ENCODE data around the gene TMEM178B.

The TMEM178B gene

DNA sequence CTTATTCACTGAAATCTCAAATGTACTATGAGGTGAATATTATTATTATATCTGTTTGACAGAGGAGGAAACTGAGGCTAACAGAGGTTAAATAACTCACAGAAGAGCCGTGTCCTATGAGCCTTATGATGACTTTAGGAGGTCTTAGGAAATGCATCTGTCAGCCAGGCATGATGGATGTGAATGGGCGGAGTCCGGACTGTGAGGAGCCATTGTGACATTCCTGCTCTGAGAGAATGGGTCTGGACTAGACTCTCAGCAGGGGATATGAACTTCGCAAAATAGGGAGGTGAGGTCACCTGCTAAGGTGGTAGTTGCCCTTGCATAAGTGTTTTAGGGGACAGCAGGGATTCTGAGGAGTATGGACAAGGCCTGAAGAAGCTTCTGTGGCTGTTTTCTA lies 153.6 kb downstream of the TMEM178B start:
- POLR2A ChIA-PET, result no interaction called here
- DNase-seq (ENCODE audit: extremely low spot score), result no peak
- CTCF ChIA-PET, result no interaction called here
- TF ChIP-seq, protein P1, sequence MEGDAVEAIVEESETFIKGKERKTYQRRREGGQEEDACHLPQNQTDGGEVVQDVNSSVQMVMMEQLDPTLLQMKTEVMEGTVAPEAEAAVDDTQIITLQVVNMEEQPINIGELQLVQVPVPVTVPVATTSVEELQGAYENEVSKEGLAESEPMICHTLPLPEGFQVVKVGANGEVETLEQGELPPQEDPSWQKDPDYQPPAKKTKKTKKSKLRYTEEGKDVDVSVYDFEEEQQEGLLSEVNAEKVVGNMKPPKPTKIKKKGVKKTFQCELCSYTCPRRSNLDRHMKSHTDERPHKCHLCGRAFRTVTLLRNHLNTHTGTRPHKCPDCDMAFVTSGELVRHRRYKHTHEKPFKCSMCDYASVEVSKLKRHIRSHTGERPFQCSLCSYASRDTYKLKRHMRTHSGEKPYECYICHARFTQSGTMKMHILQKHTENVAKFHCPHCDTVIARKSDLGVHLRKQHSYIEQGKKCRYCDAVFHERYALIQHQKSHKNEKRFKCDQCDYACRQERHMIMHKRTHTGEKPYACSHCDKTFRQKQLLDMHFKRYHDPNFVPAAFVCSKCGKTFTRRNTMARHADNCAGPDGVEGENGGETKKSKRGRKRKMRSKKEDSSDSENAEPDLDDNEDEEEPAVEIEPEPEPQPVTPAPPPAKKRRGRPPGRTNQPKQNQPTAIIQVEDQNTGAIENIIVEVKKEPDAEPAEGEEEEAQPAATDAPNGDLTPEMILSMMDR (IDR thresholded peaks at IDR 0.05; ENCODE audit: control extremely low read depth, extremely low read depth, low read depth, missing control alignments), result no peak

DNA sequence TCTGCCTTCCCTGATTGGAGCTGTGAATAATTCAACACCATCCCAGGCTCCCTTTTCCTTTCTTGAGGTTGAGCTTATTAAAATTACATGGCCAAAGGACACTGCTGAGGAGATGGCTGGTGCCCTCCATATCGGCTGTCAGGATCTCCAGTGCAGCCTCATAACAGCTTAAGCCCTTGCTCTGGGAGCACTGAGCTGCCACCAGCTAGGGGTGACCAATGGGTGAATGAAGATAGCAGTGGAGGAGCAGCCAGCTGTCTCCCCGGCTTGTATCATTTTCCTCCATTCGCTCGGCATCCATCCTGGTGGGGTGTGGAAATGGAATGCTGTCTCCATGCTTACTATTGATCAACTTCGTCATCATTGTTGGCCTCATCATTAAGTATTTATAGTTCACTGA lies 154.6 kb downstream of the TMEM178B start:
- no peak for DNase-seq (ENCODE audit: extremely low spot score)
- ChIA-PET CTCF (interaction anchor here (1.1 kb wide), 1 partner anchor 15 kb away, joined by 3 read pairs; no protein-coding TSS in a partner anchor), POLR2A (no interaction called here)
- TF ChIP-seq, protein P1 (IDR thresholded peaks at IDR 0.05; ENCODE audit: control extremely low read depth, extremely low read depth, low read depth, missing control alignments), result no peak

DNA sequence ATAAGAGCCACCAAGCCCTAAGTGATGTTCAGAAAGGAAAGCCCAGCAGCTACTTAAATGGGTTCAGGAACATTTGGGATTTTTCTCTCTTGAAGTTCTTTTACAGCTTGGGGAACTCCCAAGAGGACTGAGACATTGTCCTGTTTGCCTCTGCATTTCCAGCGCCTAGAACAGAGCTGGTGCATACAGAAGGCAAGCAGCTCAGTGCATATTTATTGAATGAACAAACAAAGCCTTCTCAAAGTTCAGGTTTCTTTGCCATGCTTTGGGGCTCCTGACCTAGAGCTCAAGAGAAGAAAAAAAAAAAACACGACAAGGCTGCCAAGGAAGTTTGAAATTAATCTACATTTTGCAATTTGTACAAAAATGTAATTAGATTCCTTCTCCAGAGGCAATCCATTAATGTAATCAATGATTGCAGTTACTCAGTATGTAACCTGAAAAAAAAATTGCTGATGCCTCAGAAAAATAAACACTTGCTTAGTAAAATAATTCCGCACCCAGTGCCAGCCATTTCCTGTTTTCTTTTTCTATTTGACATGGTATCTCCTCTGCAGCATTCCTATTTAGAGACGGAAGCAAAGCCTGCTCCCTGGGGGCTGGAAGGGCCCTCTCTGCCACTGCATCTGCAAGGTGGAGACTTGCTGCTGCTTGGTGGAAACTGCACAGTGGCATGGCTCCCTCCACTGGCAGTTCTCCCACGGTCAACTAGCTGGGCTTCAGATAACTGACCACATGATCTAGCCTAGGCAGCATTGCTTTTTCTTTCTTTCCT lies 157.3 kb downstream of the TMEM178B start:
- DNase-seq (ENCODE audit: extremely low spot score), result no peak
- POLR2A ChIA-PET, result no interaction called here
- TF ChIP-seq, protein P1 (IDR thresholded peaks at IDR 0.05; ENCODE audit: control extremely low read depth, extremely low read depth, low read depth, missing control alignments), result no peak
- CTCF ChIA-PET, result no interaction called here

DNA sequence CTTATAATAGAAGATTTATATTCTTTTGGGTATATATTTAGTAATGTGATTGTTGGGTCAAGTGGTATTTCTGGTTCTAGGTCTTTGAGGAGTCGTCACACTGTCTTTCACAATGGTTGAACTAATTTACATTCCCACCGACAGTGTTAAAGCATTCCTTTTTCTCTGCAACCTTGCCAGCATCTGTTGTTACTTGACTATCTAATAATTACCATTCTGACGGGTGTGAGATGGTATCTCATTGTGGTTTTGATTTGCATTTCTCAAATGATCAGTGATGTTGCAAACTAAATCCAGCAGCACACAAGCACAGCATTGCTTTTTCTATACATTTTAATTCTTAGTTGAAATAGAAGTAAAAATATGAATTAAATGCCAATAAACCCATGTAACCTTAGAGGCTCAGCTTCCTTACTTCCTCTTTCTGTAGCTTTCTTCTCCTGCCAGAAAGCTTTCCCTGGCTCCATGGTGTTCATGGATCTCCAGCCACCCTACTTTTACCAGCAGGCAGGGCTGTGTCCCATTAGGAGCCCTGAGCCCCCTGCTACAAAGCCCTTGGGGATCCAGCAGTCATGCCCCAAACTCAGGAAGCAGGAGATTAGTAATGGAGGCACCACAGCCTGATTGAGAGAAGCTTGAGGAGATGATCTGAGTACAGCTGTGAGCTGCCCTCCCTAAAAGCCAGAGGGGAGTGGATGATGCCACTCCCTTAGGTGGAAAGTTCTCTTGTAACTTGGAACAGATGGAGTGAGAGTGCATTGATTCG lies 158.6 kb downstream of the TMEM178B start:
- TF ChIP-seq, protein P1 (IDR thresholded peaks at IDR 0.05; ENCODE audit: control extremely low read depth, extremely low read depth, low read depth, missing control alignments), result no peak
- CTCF ChIA-PET, result no interaction called here
- POLR2A ChIA-PET, result no interaction called here
- DNase-seq (ENCODE audit: extremely low spot score), result no peak

DNA sequence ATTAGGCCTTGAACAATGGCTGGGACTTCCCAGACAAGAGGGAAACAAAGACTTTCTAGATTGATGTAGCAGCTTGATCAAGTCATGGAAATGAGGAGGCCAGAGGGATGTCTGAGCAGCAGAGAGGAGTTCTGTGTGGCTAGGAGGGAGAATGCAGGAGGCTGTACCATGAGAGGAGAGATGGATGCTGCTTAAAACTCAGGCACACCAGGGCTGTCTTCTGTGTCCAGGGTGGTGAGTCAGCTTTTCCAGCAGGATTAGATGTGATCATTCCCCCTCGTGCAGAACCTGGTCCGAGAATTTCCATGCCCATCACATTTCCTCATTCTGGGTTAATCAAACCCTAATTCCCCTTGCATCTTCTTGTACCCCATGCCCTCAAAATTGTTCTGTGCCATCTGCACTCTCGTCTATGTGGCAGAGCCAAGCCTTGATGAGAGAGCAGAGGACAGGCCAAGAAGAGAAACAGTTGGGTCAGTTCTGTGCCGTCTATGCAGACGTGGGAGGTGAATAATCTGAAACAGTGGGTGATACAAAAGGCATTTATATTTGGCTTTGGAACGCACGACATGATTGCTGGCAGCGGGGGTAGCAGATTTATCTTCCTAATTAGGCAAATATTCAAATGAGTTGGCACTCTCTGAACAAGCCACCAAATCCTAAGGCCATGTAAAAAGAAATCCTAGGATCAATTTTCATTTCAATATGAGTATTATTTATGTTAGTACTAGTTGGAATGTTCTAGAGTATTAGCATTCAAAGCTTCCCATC lies 160.7 kb downstream of the TMEM178B start:
- CTCF ChIA-PET, result no interaction called here
- TF ChIP-seq, protein P1 (IDR thresholded peaks at IDR 0.05; ENCODE audit: control extremely low read depth, extremely low read depth, low read depth, missing control alignments), result no peak

DNA sequence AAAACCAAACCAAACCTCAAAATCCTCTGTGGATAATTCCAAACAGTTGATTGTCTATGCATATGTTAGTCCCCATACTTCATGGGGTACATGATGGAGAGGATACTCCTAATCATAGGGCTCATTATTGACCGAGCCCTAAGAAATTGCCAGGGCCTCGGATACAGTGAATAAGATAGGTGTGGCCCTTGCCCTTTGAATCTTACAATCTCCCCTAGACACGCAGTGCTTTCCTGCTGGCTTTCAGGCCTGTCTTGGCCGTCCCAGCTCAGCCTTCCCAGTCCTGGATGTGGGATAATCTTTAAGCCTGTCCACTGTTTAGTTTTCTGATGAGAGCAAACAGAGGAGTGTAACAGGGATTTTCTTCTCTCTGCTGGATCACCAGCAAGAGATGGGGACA lies 161.8 kb downstream of the TMEM178B start:
- CTCF ChIA-PET, result no interaction called here
- TF ChIP-seq, protein P1 (IDR thresholded peaks at IDR 0.05; ENCODE audit: control extremely low read depth, extremely low read depth, low read depth, missing control alignments), result no peak
- POLR2A ChIA-PET, result no interaction called here

More for the DNA sequence above, 160.7 kb downstream of the TMEM178B start:
- no peak for DNase-seq (ENCODE audit: extremely low spot score)
- POLR2A ChIA-PET, result no interaction called here

More for the DNA sequence above, 161.8 kb downstream of the TMEM178B start:
- DNase-seq (ENCODE audit: extremely low spot score), result no peak
